Lung microvascular endothelial cell (primary cell): ENCODE results near the gene ZSCAN1. TPM values are rescaled to one million over a fixed set of nuclear protein-coding genes. Genes with fewer than 3 reads are reported as not detected.

Source experiments
- DNase-seq, 2 donors: peaks; one replicate each; pipeline versions ENCODE4 v3.0.0 to v3.0.0-alpha.2; 2010; ENCODE audit warnings: low read depth in 2 of 2
- total RNA-seq: library from RNA; depleted of rRNA; stranded (reverse); fragments of >200 nt; gene quantifications from 2 replicates; pipeline ENCODE4 v1.2.1, GENCODE V29; 2014

The ZSCAN1 gene
- total RNA-seq, 1 donor from 2014 or later: 0.20 TPM

GRCh38 chr19:58040751-58041525 is 7.1 kb downstream of the ZSCAN1 start:
- DNase-seq: no peak

- no peak for DNase-seq
Measured at GRCh38 chr19:58042495-58043340, 8.9 kb downstream of the ZSCAN1 start.

- no peak for DNase-seq
Measured at GRCh38 chr19:58044391-58044790, 10.6 kb downstream of the ZSCAN1 start.

- DNase-seq: no peak
Measured at GRCh38 chr19:58044886-58045285, 11.1 kb downstream of the ZSCAN1 start.

GRCh38 chr19:58045411-58046050 is 11.7 kb downstream of the ZSCAN1 start:
- no peak for DNase-seq

- no peak for DNase-seq
Measured at GRCh38 chr19:58046856-58047255, 13.0 kb downstream of the ZSCAN1 start.

DNA sequence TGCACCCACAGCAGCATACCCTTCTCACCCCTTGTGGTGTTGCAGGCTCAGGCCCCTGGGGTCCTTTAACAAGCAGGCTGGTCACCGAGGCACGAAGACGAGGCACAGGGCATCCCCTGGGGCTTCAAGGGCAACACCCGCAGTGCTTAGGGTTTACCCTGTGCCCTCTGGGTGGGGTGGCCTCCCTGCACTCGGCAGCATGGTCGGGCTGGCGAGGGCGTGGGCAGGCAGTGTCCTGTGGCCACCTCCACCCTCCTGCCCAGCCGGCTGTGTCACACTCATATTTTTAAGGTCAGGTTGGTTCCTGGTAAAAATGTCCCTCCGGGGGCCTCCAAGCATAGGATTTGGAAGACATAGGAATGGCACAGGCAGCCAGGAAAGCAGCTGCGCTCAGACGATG is 13.8 kb downstream of the ZSCAN1 start:
- no peak for DNase-seq

GRCh38 chr19:58052256-58052655 is 18.4 kb downstream of the ZSCAN1 start:
- DNase-seq: no peak

DNA sequence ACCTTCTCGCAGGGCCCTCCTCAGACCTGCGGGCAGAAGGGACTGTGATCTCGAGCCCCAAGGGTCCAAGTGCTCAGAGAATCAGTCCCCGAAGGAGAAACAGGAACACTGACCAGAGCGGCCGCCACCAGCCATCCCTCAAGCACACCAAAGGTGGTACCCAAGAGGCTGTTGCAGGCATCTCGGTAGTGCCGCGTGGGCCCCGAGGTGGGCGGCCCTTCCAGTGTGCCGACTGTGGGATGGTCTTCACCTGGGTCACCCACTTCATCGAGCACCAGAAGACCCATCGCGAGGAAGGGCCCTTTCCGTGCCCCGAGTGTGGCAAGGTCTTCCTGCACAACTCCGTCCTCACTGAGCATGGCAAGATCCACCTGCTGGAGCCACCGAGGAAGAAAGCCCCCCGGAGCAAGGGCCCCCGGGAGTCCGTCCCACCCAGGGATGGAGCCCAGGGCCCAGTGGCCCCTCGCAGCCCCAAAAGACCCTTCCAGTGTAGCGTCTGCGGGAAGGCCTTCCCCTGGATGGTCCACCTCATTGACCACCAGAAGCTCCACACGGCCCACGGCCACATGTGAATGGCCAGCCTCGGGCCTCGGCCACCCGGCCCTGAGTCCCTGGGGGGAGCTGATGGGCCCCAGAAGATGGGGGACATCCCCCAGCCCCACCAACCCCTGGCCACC is 19.8 kb downstream of the ZSCAN1 start:
- no peak for DNase-seq

DNA sequence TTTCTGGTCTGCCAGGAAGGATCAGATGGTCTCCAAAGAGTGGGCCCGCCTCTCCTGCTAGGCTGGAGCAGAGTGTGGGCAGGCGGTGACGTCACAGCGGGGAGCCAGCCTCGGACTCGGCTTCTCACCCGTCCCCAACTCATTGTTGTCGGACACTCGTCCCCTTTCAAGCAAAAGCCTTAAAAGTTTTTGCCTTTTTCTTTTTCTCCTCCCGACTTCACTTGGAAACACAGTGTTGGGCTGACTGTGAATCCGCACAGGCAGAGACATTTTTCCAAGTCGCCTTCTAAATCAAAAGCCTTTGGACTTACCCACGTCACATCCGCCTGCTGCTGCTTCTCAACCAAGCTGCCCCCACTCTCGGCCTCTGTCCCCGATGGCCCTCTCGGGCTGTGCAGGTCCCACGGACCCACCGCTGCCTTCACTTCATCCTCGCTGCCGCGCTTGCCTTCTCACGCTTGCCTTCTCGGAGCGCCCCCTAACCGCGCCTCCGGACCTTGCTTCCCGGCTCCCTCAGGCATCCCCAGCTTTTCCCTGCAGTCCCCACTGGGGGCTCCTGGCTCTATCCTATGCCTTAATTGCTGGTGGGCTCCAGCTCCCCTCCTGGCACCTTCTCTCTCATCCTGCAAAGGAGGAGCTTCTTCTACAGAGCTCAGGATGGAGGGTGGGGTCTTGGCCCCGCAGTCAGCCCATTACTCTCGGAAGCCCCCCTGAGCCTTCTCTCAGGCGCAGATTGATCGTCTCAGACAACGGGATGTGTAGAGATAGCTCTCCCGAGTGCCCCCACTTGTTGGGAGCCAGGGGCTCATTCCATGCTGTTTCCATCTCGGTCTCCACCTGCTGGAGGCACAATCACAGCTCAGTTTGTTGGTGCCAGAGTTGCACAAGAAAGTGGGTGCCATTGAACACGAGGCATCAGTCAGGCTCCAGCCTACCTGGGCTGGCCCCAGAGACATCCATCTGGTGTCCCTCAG is 21.4 kb downstream of the ZSCAN1 start:
- peak in 1 of 2 donors; percentile 25 for DNase-seq

GRCh38 chr19:58056261-58056660 is 22.4 kb downstream of the ZSCAN1 start:
- DNase-seq: no peak

- no peak for DNase-seq
Measured at GRCh38 chr19:58056861-58057260, 23.0 kb downstream of the ZSCAN1 start.

DNA sequence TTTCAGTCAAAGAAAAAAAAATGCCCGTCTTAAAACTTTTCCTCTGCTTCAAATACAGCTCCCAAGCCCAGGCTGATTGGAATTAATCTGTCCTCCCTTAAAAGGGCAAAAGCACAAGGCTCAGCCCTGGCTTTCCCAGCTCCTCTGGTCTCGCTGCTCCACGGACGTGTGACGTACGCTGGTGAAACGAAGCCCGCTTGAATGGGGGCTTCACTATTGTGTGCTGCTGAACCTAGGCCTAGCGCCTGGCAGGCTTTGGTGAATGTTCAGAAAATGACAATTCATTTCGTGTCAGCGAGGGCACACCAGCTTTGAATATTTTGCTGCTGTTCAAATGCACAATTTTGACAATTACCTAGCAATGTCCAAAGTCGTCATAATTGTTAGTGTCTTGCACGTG is 24.6 kb downstream of the ZSCAN1 start:
- DNase-seq: no peak

- peak; percentile 41 to 54 for DNase-seq
Measured at GRCh38 chr19:58059003-58059670, 25.3 kb downstream of the ZSCAN1 start, which contains the start of gene ZNF135. TSS of gene ZNF135 (plus strand) at chr19:58059282. CDS start at chr19:58060003, 721 bp downstream.

- DNase-seq: no peak
Measured at GRCh38 chr19:58059671-58060078, 25.9 kb downstream of the ZSCAN1 start.

DNA sequence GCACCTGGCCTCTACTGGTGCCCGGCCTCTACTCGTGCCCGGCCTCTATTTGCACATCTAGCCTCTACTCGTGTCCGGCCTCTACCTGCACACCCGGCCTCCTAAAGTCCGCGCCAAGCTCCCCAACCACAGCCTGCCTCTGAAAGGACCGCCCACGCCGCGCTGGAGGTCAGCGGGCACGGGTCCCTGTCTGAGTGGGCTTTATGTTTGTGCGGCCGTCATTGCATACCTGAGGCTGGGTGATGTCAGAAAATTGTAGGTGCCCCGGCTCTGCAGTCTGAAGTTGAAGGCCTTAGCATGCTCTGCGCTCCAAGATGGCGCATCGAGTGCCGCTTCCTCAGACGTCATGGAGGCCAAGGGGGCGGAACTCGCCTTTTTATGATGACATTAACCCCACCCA is 26.4 kb downstream of the ZSCAN1 start:
- no peak for DNase-seq

DNA sequence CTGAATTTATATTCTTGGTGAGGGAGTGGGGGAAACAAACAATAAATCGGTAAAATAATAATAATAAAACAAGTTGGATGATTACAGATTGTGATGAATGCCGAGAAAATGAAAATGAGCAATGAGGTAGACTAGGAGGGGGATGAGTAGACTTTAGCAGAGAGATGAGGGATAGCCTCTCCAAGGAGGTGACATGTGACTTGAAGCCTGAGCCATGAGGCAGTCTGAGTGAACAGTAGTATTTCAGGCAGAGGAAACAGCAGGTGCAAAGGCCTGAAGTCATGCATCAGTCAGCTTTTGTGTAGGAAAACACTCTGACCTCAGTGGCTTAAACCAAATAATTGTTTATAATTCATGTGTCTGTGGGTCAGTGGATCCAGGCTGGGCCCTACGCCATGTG is 29.9 kb downstream of the ZSCAN1 start:
- DNase-seq: no peak

- no peak for DNase-seq
Measured at GRCh38 chr19:58067240-58067912, 33.6 kb downstream of the ZSCAN1 start.

GRCh38 chr19:58079792-58080191 is 46.0 kb downstream of the ZSCAN1 start:
- DNase-seq: no peak
